Osteocyte (in vitro differentiated cells): ENCODE data around the gene UBL7. TPM values are rescaled to one million over a fixed set of nuclear protein-coding genes. Genes with fewer than 3 reads are reported as not detected.

ENCODE experiments used
- DNase-seq: peaks from one replicate; pipeline ENCODE4 v3.0.0; 2021; ENCODE audit warnings: mixed read lengths; ENCODE audit not compliant: unreplicated experiment; ENCODE audit errors: extremely low spot score
- H3K27ac Mint-ChIP-seq: one replicate; pipeline ENCODE4 v1.8.0; 2021; ENCODE audit warnings: mild to moderate bottlenecking, mixed read lengths; ENCODE audit not compliant: unreplicated experiment
- H3K27me3 Mint-ChIP-seq: one replicate; pipeline ENCODE4 v1.8.0; 2021; ENCODE audit warnings: mixed read lengths; ENCODE audit not compliant: unreplicated experiment
- H3K36me3 Mint-ChIP-seq: one replicate; pipeline ENCODE4 v1.8.0; 2021; ENCODE audit warnings: mixed read lengths; ENCODE audit not compliant: unreplicated experiment
- H3K4me1 Mint-ChIP-seq: one replicate; pipeline ENCODE4 v1.8.0; 2021; ENCODE audit warnings: mixed read lengths; ENCODE audit not compliant: unreplicated experiment
- H3K4me3 Mint-ChIP-seq: one replicate; pipeline ENCODE4 v1.8.0; 2021; ENCODE audit warnings: mild to moderate bottlenecking, moderate library complexity, mixed read lengths; ENCODE audit not compliant: unreplicated experiment
- H3K9me3 Mint-ChIP-seq: one replicate; pipeline ENCODE4 v1.8.0; 2021; ENCODE audit warnings: mixed read lengths; ENCODE audit not compliant: unreplicated experiment
- CTCF ChIP-seq: fragments of 200-600 bp; sonication (generic); IDR thresholded peaks from 2 replicates; pipeline ENCODE4 v1.5.0; 2021; ENCODE audit warnings: antibody characterized with exemption, mild to moderate bottlenecking, moderate library complexity
- total RNA-seq: library from RNA; stranded (reverse); gene quantifications from 2 replicates; pipeline ENCODE4 v1.2.1, GENCODE V29; 2021

Gene UBL7
- total RNA-seq, 1 donor from 2014 or later, result 59.5 TPM

DNA sequence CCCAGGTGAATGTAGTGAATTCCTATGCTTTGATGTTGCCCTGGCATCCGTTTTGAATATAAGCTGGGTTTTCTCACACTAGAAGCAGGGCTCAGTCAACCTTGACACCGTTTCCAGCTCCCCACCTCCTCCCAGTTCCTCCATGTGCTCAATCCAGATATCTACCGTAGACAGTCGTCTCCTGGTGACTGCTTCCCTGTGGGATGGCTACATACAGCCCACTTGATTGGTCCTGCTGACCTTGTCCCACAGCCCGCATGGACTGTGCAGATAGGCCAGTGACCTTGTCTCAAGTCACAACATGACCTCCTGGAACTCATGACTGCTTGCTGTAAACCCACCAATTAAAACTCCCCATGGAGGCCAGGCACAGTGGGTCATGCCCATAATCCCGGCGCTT lies 35.3 kb downstream of the UBL7 start:
- Mint-ChIP-seq H3K4me3 (no peak overlapping the region), H3K27me3 (no peaks in the 10 kb centered on the region), H3K36me3 (no peaks in the 10 kb centered on the region), H3K27ac (no peak overlapping the region), H3K4me1 (peaks cover 10% of the 10 kb centered on the region), H3K9me3 (no peaks in the 10 kb centered on the region)
- no peak for DNase-seq
- no peak for TF ChIP-seq CTCF

GRCh38 chr15:74424901-74425528 lies 35.9 kb downstream of the UBL7 start:
- no peak for DNase-seq
- Mint-ChIP-seq H3K4me3 (no peak overlapping the region), H3K27me3 (no peaks in the 10 kb centered on the region), H3K9me3 (no peaks in the 10 kb centered on the region), H3K4me1 (peaks cover 16% of the 10 kb centered on the region), H3K27ac (no peak overlapping the region), H3K36me3 (no peaks in the 10 kb centered on the region)
- no peak for TF ChIP-seq CTCF

GRCh38 chr15:74423431-74424257 lies 37.3 kb downstream of the UBL7 start:
- H3K36me3 Mint-ChIP-seq, result no peaks in the 10 kb centered on the region

GRCh38 chr15:74422652-74423430 lies 38.1 kb downstream of the UBL7 start:
- H3K27ac Mint-ChIP-seq, result peak overlapping the region; percentile 71
- H3K27me3 Mint-ChIP-seq, result no peaks in the 10 kb centered on the region
- no peak for DNase-seq
- TF ChIP-seq CTCF, result no peak
- H3K9me3 Mint-ChIP-seq, result no peaks in the 10 kb centered on the region
- no peak overlapping the region for H3K4me3 Mint-ChIP-seq
- peaks cover 25% of the 10 kb centered on the region for H3K4me1 Mint-ChIP-seq
- no peaks in the 10 kb centered on the region for H3K36me3 Mint-ChIP-seq

More at GRCh38 chr15:74423431-74424257, 37.3 kb downstream of the UBL7 start:
- no peaks in the 10 kb centered on the region for H3K9me3 Mint-ChIP-seq
- H3K27me3 Mint-ChIP-seq, result no peaks in the 10 kb centered on the region
- H3K27ac Mint-ChIP-seq, result no peak overlapping the region
- H3K4me1 Mint-ChIP-seq, result peaks cover 25% of the 10 kb centered on the region
- DNase-seq, result no peak
- no peak for TF ChIP-seq CTCF
- no peak overlapping the region for H3K4me3 Mint-ChIP-seq

GRCh38 chr15:74422265-74422651 lies 38.7 kb downstream of the UBL7 start:
- Mint-ChIP-seq H3K9me3 (no peaks in the 10 kb centered on the region), H3K36me3 (no peaks in the 10 kb centered on the region), H3K27ac (peak overlapping the region; percentile 71), H3K4me3 (no peak overlapping the region), H3K4me1 (peaks cover 25% of the 10 kb centered on the region), H3K27me3 (no peaks in the 10 kb centered on the region)
- no peak for DNase-seq
- no peak for TF ChIP-seq CTCF
